ENCODE data around the gene SORCS3.

GRCh38 chr10:105258036-105258673 lies 617.1 kb downstream of the SORCS3 start:
- TF ChIP-seq ELK1 (CRISPR knock-in tag; IDR thresholded peaks at IDR 0.05) = no peak
- TF ChIP-seq ELF4 (CRISPR knock-in tag; IDR thresholded peaks at IDR 0.05) = no peak
- TF ChIP-seq ZNF263 (CRISPR knock-in tag; IDR thresholded peaks at IDR 0.05; ENCODE audit: borderline replicate concordance) = no peak
- TF ChIP-seq ZNF174 (CRISPR knock-in tag; IDR thresholded peaks at IDR 0.05) = no peak
- TF ChIP-seq POLR2A (conservative IDR thresholded peaks at IDR 0.05) = no peak

All from K562 (cell line).